Astrocyte (in vitro differentiated cells and primary cell): ENCODE data around the gene ASXL1.

Source experiments
- EZH2 ChIP-seq: IDR thresholded peaks from 2 replicates; pipeline ENCODE4 v1.6.1; 2012; ENCODE audit warnings: mild to moderate bottlenecking, low read length, inconsistent platforms; ENCODE audit not compliant: insufficient read depth
- TF ChIP-seq, protein P1 (sequence below): IDR thresholded peaks from 2 replicates; pipeline ENCODE4 v1.5.1; 2011; ENCODE audit warnings: low read depth, mild to moderate bottlenecking, inconsistent platforms, low read length, moderate library complexity; ENCODE audit not compliant: insufficient read depth

DNA sequence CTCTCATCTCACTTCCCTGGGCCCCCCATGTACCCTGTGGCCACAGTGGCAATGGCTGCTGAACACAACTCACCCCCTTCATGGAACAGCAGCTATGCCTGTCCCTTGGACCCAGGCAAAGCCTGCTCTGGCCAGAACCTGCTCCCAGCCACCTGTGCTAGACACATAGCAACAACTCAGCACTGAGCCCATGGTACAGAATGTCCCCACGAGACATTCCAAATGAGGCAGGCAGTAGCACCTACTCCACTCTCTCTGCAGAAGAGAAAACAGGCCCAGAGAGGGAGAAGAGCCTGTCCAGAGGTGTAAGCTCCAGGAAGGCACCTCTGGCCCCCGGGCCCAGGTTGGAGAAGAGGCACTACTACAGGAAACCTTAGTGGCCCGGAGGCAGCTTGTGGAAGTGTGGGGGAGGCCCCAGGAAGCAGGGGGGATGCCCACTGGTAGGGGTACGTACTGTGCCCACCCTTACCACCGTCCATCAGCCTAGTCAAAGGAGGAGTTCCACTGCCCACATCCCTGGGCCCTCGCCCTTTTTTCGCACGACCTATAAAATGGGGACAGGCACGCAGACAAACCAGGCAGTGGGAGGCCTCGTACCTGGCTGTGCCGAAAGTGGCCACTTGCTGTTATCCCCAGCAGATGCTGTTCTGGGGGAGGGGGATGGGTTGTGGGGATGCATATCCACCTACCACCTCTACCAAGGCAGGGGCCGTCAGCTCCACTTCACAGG, 97.2 kb downstream of the ASXL1 start:
- TF ChIP-seq, protein P1, sequence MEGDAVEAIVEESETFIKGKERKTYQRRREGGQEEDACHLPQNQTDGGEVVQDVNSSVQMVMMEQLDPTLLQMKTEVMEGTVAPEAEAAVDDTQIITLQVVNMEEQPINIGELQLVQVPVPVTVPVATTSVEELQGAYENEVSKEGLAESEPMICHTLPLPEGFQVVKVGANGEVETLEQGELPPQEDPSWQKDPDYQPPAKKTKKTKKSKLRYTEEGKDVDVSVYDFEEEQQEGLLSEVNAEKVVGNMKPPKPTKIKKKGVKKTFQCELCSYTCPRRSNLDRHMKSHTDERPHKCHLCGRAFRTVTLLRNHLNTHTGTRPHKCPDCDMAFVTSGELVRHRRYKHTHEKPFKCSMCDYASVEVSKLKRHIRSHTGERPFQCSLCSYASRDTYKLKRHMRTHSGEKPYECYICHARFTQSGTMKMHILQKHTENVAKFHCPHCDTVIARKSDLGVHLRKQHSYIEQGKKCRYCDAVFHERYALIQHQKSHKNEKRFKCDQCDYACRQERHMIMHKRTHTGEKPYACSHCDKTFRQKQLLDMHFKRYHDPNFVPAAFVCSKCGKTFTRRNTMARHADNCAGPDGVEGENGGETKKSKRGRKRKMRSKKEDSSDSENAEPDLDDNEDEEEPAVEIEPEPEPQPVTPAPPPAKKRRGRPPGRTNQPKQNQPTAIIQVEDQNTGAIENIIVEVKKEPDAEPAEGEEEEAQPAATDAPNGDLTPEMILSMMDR: no peak
- TF ChIP-seq EZH2: no peak
